ENCODE data around the gene PFKM. TPM values are rescaled to one million over a fixed set of nuclear protein-coding genes. Genes with fewer than 3 reads are reported as not detected.

Gene PFKM
- total and polyA plus RNA-seq, 3 donors from 2014 or later, result 99.6 to 190 (median 104) TPM

- Histone ChIP-seq H3K9me3 (no peaks in the 10 kb centered on the region), H3K4me3 (no peak overlapping the region), H3K4me1 (no peaks in the 10 kb centered on the region), H3K36me3 (ENCODE audit: low read depth, missing control alignments) (no peaks in the 10 kb centered on the region), H3K27ac (no peak overlapping the region), H3K27me3 (no peaks in the 10 kb centered on the region)
- TF ChIP-seq CTCF (IDR thresholded peaks at IDR 0.05), result no peak
- no peak for TF ChIP-seq POLR2A (IDR thresholded peaks at IDR 0.05)
- intact Hi-C loops (cut with DNase I; ENCODE audit: low total_unique reads), result no loop called here
- 94 to 98% methylated on average over 3 of the region's 3 CpGs for WGBS, 2 donors
- no peak for DNase-seq
These were observed 46.9 kb upstream of the PFKM start for GRCh38 chr12:48072266-48072665.

- intact Hi-C loops (cut with DNase I; ENCODE audit: low total_unique reads), result no loop called here
- WGBS, 2 donors, result 95 to 97% methylated on average over 1 of the region's 1 CpG
- H3K36me3 ChIP-seq (ENCODE audit: low read depth, missing control alignments), result no peaks in the 10 kb centered on the region
- H3K4me3 ChIP-seq, result no peak overlapping the region
- H3K27ac ChIP-seq, result no peak overlapping the region
- no peak for DNase-seq
- H3K27me3 ChIP-seq, result no peaks in the 10 kb centered on the region
- TF ChIP-seq CTCF (IDR thresholded peaks at IDR 0.05), result no peak
- TF ChIP-seq POLR2A (IDR thresholded peaks at IDR 0.05), result no peak
- H3K4me1 ChIP-seq, result no peaks in the 10 kb centered on the region
- H3K9me3 ChIP-seq, result no peaks in the 10 kb centered on the region
These were observed 44.9 kb upstream of the PFKM start for GRCh38 chr12:48074266-48074665.

GRCh38 chr12:48075832-48076231 lies 43.3 kb upstream of the PFKM start:
- Histone ChIP-seq H3K4me3 (no peak overlapping the region), H3K27ac (no peak overlapping the region), H3K36me3 (ENCODE audit: low read depth, missing control alignments) (no peaks in the 10 kb centered on the region), H3K4me1 (no peaks in the 10 kb centered on the region), H3K9me3 (no peaks in the 10 kb centered on the region), H3K27me3 (no peaks in the 10 kb centered on the region)
- intact Hi-C loops (cut with DNase I; ENCODE audit: low total_unique reads), result no loop called here
- 78 to 81% methylated on average over 1 of the region's 1 CpG for WGBS, 2 donors
- TF ChIP-seq CTCF (IDR thresholded peaks at IDR 0.05), result no peak
- no peak for TF ChIP-seq POLR2A (IDR thresholded peaks at IDR 0.05)
- no peak for DNase-seq

GRCh38 chr12:48077111-48077510 lies 42.1 kb upstream of the PFKM start:
- no peak overlapping the region for H3K27ac ChIP-seq
- intact Hi-C loops (cut with DNase I; ENCODE audit: low total_unique reads), result no loop called here
- no peaks in the 10 kb centered on the region for H3K27me3 ChIP-seq
- H3K4me3 ChIP-seq, result no peak overlapping the region
- TF ChIP-seq POLR2A (IDR thresholded peaks at IDR 0.05) (no peak), CTCF (IDR thresholded peaks at IDR 0.05) (no peak)
- no peak for DNase-seq
- H3K4me1 ChIP-seq, result no peaks in the 10 kb centered on the region
- no peaks in the 10 kb centered on the region for H3K9me3 ChIP-seq
- 89 to 94% methylated on average over 2 of the region's 2 CpGs for WGBS, 2 donors
- no peaks in the 10 kb centered on the region for H3K36me3 ChIP-seq (ENCODE audit: low read depth, missing control alignments)

- Histone ChIP-seq H3K36me3 (ENCODE audit: low read depth, missing control alignments) (no peaks in the 10 kb centered on the region), H3K27me3 (no peaks in the 10 kb centered on the region), H3K9me3 (no peaks in the 10 kb centered on the region), H3K27ac (no peak overlapping the region), H3K4me3 (no peak overlapping the region), H3K4me1 (no peaks in the 10 kb centered on the region)
- TF ChIP-seq POLR2A (IDR thresholded peaks at IDR 0.05) (no peak), CTCF (IDR thresholded peaks at IDR 0.05) (no peak)
- intact Hi-C loops (cut with DNase I; ENCODE audit: low total_unique reads), result no loop called here
- no peak for DNase-seq
- 94 to 96% methylated on average over 5 of the region's 5 CpGs for WGBS, 2 donors
These were observed 40.3 kb upstream of the PFKM start for GRCh38 chr12:48078901-48079300.

All from testis (tissue), 3 donors.